Osteoblast (primary cell): Measurements from ENCODE around the gene IGSF22. TPM values are rescaled to one million over a fixed set of nuclear protein-coding genes. Genes with fewer than 3 reads are reported as not detected.
A peak's percentile ranks its signal among the peaks of the same experiment; 100 is the strongest.

Experiments
- DNase-seq: peaks from one replicate; pipeline ENCODE4 v3.0.0; 2011; ENCODE audit warnings: low spot score, mixed read lengths; ENCODE audit not compliant: insufficient read length; ENCODE audit errors: missing footprints
- H2AFZ ChIP-seq: 2 replicates; pipeline ENCODE4 v1.6.0; 2011; ENCODE audit warnings: mild to moderate bottlenecking, low read length
- H3K27ac ChIP-seq: 2 replicates; pipeline ENCODE4 v1.5.1; 2011; ENCODE audit warnings: mild to moderate bottlenecking, low read depth, low read length, moderate library complexity
- H3K27me3 ChIP-seq: 2 replicates; pipeline ENCODE4 v1.6.0; 2012; ENCODE audit warnings: mild to moderate bottlenecking, control low read depth, inconsistent platforms, low read length, moderate library complexity; ENCODE audit not compliant: insufficient read depth
- H3K36me3 ChIP-seq: 2 replicates; pipeline ENCODE4 v1.5.1; 2011; ENCODE audit warnings: mild to moderate bottlenecking, low read length, control low read depth, moderate library complexity; ENCODE audit not compliant: insufficient read depth
- H3K4me1 ChIP-seq: 2 replicates; pipeline ENCODE4 v1.5.1; 2011; ENCODE audit warnings: mild to moderate bottlenecking, low read length, control low read depth, moderate library complexity; ENCODE audit not compliant: insufficient read depth
- H3K4me2 ChIP-seq: 2 replicates; pipeline ENCODE4 v1.6.0; 2011; ENCODE audit warnings: mild to moderate bottlenecking, low read length; ENCODE audit not compliant: insufficient read depth
- H3K4me3 ChIP-seq: fragments of 200-600 bp; sonication (generic); 3 replicates; pipeline ENCODE4 v1.5.1; 2012; ENCODE audit warnings: mild to moderate bottlenecking, low read length, inconsistent platforms; ENCODE audit not compliant: insufficient read depth
- H3K79me2 ChIP-seq: 2 replicates; pipeline ENCODE4 v1.6.0; 2012; ENCODE audit warnings: mild to moderate bottlenecking, low read length, control low read depth, inconsistent platforms; ENCODE audit not compliant: insufficient read depth
- H3K9me3 ChIP-seq: 2 replicates; pipeline ENCODE4 v1.5.1; 2011; ENCODE audit warnings: low read depth, low read length, control low read depth
- H4K20me1 ChIP-seq: 2 replicates; pipeline ENCODE4 v1.6.0; 2012; ENCODE audit warnings: mild to moderate bottlenecking, low read length, control low read depth; ENCODE audit not compliant: insufficient read depth
- total RNA-seq: library from RNA; depleted of rRNA; stranded (reverse); fragments of >200 nt; gene quantifications from 2 replicates; pipeline ENCODE4 v1.2.3, GENCODE V29; 2012
- TF ChIP-seq, protein P1 (sequence below): IDR thresholded peaks from 2 replicates; pipeline ENCODE4 v1.5.1; 2011; ENCODE audit warnings: mild to moderate bottlenecking, low read depth, low read length, moderate library complexity; ENCODE audit errors: extremely low read depth

IGSF22 gene
- total RNA-seq, 1 donor: not detected

DNA sequence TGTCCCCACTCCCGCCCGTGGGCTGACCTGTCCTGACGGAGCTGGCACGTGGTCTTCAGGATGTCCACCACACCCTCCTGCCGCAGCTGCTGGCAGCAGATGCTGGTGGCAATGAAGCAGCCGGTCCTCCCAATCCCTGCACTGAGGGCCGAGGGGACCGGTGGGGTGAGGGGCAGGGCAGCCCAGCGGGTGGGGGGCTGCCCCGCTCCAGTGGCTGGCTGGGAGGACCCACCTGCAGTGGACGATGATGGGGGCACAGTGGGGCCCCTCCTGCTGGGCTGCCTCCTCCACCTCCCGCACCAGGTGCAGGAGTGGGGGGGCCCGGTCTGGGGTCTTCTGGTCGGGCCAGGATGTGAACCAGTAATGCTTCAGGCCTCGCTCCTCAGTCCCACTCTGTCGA, 3.4 kb upstream of the IGSF22 start:
- Histone ChIP-seq H3K4me2 (no peak overlapping the region), H3K4me3 (no peak overlapping the region), H2AFZ (no peak overlapping the region), H3K27ac (no peak overlapping the region), H3K4me1 (no peaks in the 10 kb centered on the region), H3K36me3 (no peaks in the 10 kb centered on the region), H4K20me1 (no peaks in the 10 kb centered on the region), H3K27me3 (no peaks in the 10 kb centered on the region), H3K9me3 (no peaks in the 10 kb centered on the region), H3K79me2 (no peaks in the 10 kb centered on the region)
- no peak for DNase-seq
- TF ChIP-seq, protein P1, sequence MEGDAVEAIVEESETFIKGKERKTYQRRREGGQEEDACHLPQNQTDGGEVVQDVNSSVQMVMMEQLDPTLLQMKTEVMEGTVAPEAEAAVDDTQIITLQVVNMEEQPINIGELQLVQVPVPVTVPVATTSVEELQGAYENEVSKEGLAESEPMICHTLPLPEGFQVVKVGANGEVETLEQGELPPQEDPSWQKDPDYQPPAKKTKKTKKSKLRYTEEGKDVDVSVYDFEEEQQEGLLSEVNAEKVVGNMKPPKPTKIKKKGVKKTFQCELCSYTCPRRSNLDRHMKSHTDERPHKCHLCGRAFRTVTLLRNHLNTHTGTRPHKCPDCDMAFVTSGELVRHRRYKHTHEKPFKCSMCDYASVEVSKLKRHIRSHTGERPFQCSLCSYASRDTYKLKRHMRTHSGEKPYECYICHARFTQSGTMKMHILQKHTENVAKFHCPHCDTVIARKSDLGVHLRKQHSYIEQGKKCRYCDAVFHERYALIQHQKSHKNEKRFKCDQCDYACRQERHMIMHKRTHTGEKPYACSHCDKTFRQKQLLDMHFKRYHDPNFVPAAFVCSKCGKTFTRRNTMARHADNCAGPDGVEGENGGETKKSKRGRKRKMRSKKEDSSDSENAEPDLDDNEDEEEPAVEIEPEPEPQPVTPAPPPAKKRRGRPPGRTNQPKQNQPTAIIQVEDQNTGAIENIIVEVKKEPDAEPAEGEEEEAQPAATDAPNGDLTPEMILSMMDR: no peak

DNA sequence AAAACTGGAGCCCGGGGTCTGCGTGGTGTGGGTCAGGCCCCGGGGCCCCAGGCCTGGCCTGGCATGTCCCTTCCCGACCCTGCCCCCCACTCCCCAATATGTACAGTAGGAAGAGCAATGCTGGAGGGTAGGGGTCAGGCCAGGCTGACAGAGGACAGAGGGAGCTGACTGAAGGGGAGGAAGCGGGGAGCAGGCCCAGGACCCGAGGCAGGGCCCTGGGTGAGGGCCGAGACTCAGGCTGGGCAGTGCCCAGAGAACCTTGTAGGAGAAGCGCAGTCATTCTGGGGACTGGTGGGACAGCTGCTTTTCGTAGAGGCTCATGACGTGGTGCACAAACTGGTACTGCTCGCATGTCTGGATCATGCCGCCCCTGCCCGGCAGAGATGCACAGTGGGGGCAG, 2.7 kb upstream of the IGSF22 start:
- Histone ChIP-seq H3K27me3 (no peaks in the 10 kb centered on the region), H3K79me2 (no peaks in the 10 kb centered on the region), H3K4me2 (no peak overlapping the region), H3K36me3 (no peaks in the 10 kb centered on the region), H3K9me3 (no peaks in the 10 kb centered on the region), H3K27ac (no peak overlapping the region), H2AFZ (no peak overlapping the region), H4K20me1 (no peaks in the 10 kb centered on the region), H3K4me3 (no peak overlapping the region), H3K4me1 (no peaks in the 10 kb centered on the region)
- no peak for DNase-seq
- TF ChIP-seq, protein P1: no peak

DNA sequence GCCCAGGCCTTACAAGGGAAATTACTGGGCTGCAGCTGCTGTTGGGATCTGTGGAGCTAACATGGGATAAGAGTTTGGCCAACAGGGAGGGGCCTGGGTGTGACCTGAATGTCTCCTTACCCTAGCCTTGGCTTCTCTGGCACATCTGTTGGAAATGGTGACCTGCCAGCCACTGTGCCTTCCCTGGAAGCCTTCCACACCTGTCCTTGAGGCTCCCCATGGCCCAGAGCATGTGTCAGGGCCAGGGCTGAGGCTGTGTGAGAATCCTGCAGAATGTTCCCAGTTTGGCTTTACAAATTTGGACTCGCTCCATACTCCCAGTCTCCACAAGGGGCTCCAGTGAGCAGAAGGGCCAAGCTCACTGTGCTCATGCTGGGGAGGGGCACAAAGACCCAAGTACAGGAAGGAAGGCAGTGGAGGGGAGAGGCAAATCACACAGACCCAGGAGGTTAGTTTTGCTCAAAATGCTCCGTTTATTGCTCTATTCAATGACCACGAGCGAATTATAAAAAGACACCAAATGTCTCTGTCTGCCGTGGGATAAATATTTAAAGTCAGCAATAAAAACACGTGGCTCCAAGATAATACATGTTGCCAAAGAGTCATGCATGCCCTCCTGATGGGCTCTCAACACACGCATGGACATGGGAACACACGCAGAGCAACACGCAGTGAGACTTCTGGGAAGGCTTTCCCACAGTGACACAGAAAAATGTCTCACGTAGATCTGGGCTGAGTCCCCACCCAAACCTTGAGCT, 1.7 kb upstream of the IGSF22 start:
- Histone ChIP-seq H3K4me2 (no peak overlapping the region), H3K27ac (no peak overlapping the region), H3K27me3 (no peaks in the 10 kb centered on the region), H3K4me3 (no peak overlapping the region), H4K20me1 (no peaks in the 10 kb centered on the region), H3K4me1 (no peaks in the 10 kb centered on the region), H2AFZ (no peak overlapping the region), H3K36me3 (no peaks in the 10 kb centered on the region), H3K9me3 (no peaks in the 10 kb centered on the region), H3K79me2 (no peaks in the 10 kb centered on the region)
- DNase-seq: peak; percentile 91
- TF ChIP-seq, protein P1: peak; percentile 58

DNA sequence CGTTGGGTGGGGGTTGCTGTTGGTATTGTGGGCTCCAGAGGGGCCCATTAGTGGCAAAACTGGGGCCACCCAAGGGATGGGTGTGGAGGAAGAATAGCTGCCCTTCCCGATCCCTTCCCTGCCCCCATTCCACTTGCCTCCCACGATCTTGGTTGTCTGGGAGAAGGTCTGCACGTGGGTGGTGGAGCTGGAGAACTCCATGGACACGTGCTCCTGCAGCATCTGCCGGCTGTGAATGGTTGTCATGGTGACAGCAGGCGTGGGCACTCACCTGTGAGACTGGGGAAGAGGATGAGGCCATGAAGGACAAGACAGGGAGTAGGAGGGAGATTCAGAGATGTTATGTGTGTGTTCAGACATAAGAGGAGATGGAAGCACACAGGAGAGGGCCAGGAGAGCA, 2.0 kb downstream of the IGSF22 start:
- H3K4me1 ChIP-seq: peaks cover 17% of the 10 kb centered on the region
- H3K79me2 ChIP-seq: no peaks in the 10 kb centered on the region
- peak; percentile 25 for DNase-seq
- H3K4me3 ChIP-seq: no peak overlapping the region
- H3K36me3 ChIP-seq: no peaks in the 10 kb centered on the region
- H3K27ac ChIP-seq: no peak overlapping the region
- H3K9me3 ChIP-seq: no peaks in the 10 kb centered on the region
- no peaks in the 10 kb centered on the region for H4K20me1 ChIP-seq
- no peak overlapping the region for H3K4me2 ChIP-seq
- TF ChIP-seq, protein P1: no peak
- no peak overlapping the region for H2AFZ ChIP-seq
- no peaks in the 10 kb centered on the region for H3K27me3 ChIP-seq
